ENCODE results near the gene SPIN1.
A peak's percentile ranks its signal among the peaks of the same experiment; 100 is the strongest.

DNA sequence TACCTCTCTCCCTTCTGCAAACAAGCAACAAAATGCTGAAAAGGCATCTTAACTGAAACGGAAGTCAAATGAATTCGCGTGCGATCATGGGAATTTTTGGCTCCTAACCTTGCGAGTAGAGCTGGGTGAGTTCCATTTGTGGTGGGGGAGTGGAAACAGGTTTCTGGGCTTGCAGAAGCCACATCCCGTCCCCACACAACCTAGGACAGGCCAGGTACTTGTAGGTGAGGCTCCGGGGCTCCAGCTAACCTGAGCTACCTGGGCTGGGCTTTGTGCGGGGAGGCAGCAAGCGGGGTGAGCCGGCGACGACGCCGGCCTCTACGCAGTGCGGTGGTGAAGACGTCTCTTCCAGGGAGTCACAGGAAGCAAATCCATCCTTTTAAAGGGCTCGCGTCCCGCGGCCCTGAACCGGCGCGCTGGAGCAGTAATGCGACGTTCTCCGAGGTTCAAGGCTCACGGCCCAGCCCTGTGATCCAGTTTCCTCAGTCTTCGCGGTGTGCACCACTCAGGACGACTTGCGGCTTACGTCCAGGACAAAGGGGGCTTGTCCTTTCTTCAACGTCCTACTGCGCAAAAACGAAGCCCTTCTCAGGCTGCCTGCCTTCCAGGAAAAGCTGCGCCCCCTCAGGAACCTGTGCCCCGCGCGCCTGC is 567 bp upstream of the SPIN1 start:
- TF ChIP-seq POLR2A (IDR thresholded peaks at IDR 0.05) = peak; percentile 82 to 91
- TF ChIP-seq, protein P1, sequence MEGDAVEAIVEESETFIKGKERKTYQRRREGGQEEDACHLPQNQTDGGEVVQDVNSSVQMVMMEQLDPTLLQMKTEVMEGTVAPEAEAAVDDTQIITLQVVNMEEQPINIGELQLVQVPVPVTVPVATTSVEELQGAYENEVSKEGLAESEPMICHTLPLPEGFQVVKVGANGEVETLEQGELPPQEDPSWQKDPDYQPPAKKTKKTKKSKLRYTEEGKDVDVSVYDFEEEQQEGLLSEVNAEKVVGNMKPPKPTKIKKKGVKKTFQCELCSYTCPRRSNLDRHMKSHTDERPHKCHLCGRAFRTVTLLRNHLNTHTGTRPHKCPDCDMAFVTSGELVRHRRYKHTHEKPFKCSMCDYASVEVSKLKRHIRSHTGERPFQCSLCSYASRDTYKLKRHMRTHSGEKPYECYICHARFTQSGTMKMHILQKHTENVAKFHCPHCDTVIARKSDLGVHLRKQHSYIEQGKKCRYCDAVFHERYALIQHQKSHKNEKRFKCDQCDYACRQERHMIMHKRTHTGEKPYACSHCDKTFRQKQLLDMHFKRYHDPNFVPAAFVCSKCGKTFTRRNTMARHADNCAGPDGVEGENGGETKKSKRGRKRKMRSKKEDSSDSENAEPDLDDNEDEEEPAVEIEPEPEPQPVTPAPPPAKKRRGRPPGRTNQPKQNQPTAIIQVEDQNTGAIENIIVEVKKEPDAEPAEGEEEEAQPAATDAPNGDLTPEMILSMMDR (IDR thresholded peaks at IDR 0.05) = no peak
